Tibial artery (tissue), 4 donors: Measurements from ENCODE around the gene LSP1.

Source experiments
- DNase-seq, 2 donors: peaks; one replicate each; pipeline ENCODE4 v3.0.0-alpha.2; 2019
- H3K27ac ChIP-seq, 2 donors: fragments of 200-600 bp; sonication (generic) in 1 of 2; 1 replicate in 1 of 2; 2 replicates in 1 of 2; pipeline ENCODE4 v1.5.1; 2018 to 2019; ENCODE audit warnings: mild to moderate bottlenecking in 1 of 2
- H3K27me3 ChIP-seq, 2 donors: fragments of 200-600 bp; sonication (generic) in 1 of 2; one replicate each; pipeline versions ENCODE4 v1.5.1 to v1.6.0; 2016 to 2019
- H3K36me3 ChIP-seq, 3 donors: fragments of 200-600 bp; sonication (generic) in 2 of 3; one replicate each; pipeline ENCODE4 v1.5.1; 2016 to 2019; ENCODE audit warnings: mild to moderate bottlenecking in 2 of 3
- H3K4me1 ChIP-seq, 4 donors: fragments of 200-600 bp; sonication (generic) in 2 of 4; 1 replicate in 3 of 4; 2 replicates in 1 of 4; pipeline ENCODE4 v1.5.1; 2016 to 2019
- H3K4me3 ChIP-seq, 2 donors: fragments of 200-600 bp; sonication (generic) in 1 of 2; 1 replicate in 1 of 2; 2 replicates in 1 of 2; pipeline ENCODE4 v1.5.1; 2018 to 2019; ENCODE audit warnings: mild to moderate bottlenecking in 2 of 2
- H3K9me3 ChIP-seq, 3 donors: fragments of 200-600 bp; sonication (generic) in 1 of 3; one replicate each; pipeline ENCODE4 v1.5.1; 2016 to 2019
- CTCF ChIP-seq, 2 experiments: fragments of 200-600 bp in 1 of 2; fragments of 450-650 bp in 1 of 2; IDR thresholded peaks; one replicate each; pipeline ENCODE4 v1.5.1; 2017 to 2019; ENCODE audit warnings: antibody characterized with exemption in 2 of 2, mild to moderate bottlenecking in 1 of 2, moderate library complexity in 1 of 2
- intact Hi-C: fragments of 100-400 bp; cut with DNase I; formaldehyde crosslinking; loops from one replicate; pipeline ENCODE4 v1.15.0; 2023; ENCODE audit warnings: low total_unique reads

Gene LSP1

GRCh38 chr11:1894759-1895158 lies 41.9 kb downstream of the LSP1 start:
- no peak overlapping the region for H3K27ac ChIP-seq
- intact Hi-C loops = no loop called here
- no peak overlapping the region for H3K4me3 ChIP-seq
- DNase-seq = no peak
- peaks cover 0 to 4% (median 0%) of the 10 kb centered on the region in 3 donors for H3K36me3 ChIP-seq
- no peak for TF ChIP-seq CTCF (IDR thresholded peaks at IDR 0.05)
- H3K9me3 ChIP-seq = no peaks in the 10 kb centered on the region
- H3K4me1 ChIP-seq = peaks cover 0 to 5% (median 0%) of the 10 kb centered on the region in 4 donors
- H3K27me3 ChIP-seq = peaks cover 0 to 19% of the 10 kb centered on the region in 2 donors

GRCh38 chr11:1896468-1896867 lies 43.6 kb downstream of the LSP1 start:
- no peaks in the 10 kb centered on the region for H3K36me3 ChIP-seq
- H3K27ac ChIP-seq = no peak overlapping the region
- no peak overlapping the region for H3K4me3 ChIP-seq

GRCh38 chr11:1896923-1897322 lies 44.0 kb downstream of the LSP1 start:
- no peak for TF ChIP-seq CTCF (IDR thresholded peaks at IDR 0.05)
- H3K36me3 ChIP-seq = no peaks in the 10 kb centered on the region
- H3K4me1 ChIP-seq = no peaks in the 10 kb centered on the region
- H3K27me3 ChIP-seq = peaks cover 0 to 6% of the 10 kb centered on the region in 2 donors
- H3K27ac ChIP-seq = no peak overlapping the region
- H3K9me3 ChIP-seq = no peaks in the 10 kb centered on the region
- intact Hi-C loops = no loop called here
- DNase-seq = no peak
- H3K4me3 ChIP-seq = no peak overlapping the region

More at GRCh38 chr11:1896468-1896867, 43.6 kb downstream of the LSP1 start:
- peaks cover 0 to 4% (median 0%) of the 10 kb centered on the region in 4 donors for H3K4me1 ChIP-seq
- DNase-seq = no peak
- no peaks in the 10 kb centered on the region for H3K9me3 ChIP-seq
- no peak for TF ChIP-seq CTCF (IDR thresholded peaks at IDR 0.05)
- intact Hi-C loops = no loop called here
- peaks cover 0 to 6% of the 10 kb centered on the region in 2 donors for H3K27me3 ChIP-seq

GRCh38 chr11:1899090-1899489 lies 46.2 kb downstream of the LSP1 start:
- H3K27ac ChIP-seq = no peak overlapping the region
- peaks cover 0 to 11% of the 10 kb centered on the region in 2 donors for H3K27me3 ChIP-seq
- intact Hi-C loops = no loop called here
- H3K4me3 ChIP-seq = no peak overlapping the region
- H3K36me3 ChIP-seq = no peaks in the 10 kb centered on the region
- TF ChIP-seq CTCF (IDR thresholded peaks at IDR 0.05) = no peak
- no peaks in the 10 kb centered on the region for H3K4me1 ChIP-seq
- no peaks in the 10 kb centered on the region for H3K9me3 ChIP-seq
- no peak for DNase-seq

- Histone ChIP-seq H3K27me3 (peaks cover 0 to 11% of the 10 kb centered on the region in 2 donors), H3K36me3 (no peaks in the 10 kb centered on the region), H3K27ac (no peak overlapping the region), H3K4me3 (no peak overlapping the region), H3K4me1 (no peaks in the 10 kb centered on the region), H3K9me3 (no peaks in the 10 kb centered on the region)
- intact Hi-C loops = no loop called here
- DNase-seq = no peak
- TF ChIP-seq CTCF (IDR thresholded peaks at IDR 0.05) = no peak
These were observed 46.8 kb downstream of the LSP1 start for GRCh38 chr11:1899686-1900085.

GRCh38 chr11:1906181-1906580 lies 53.3 kb downstream of the LSP1 start:
- H3K27me3 ChIP-seq = peaks cover 0 to 8% of the 10 kb centered on the region in 2 donors
- no peaks in the 10 kb centered on the region for H3K36me3 ChIP-seq
- H3K27ac ChIP-seq = peak overlapping the region in 1 of 2 donors; percentile 14
- TF ChIP-seq CTCF (IDR thresholded peaks at IDR 0.05) = no peak
- H3K4me1 ChIP-seq = peaks cover 0 to 19% (median 9%) of the 10 kb centered on the region in 4 donors
- no peak overlapping the region for H3K4me3 ChIP-seq
- intact Hi-C loops = no loop called here
- no peak for DNase-seq
- H3K9me3 ChIP-seq = no peaks in the 10 kb centered on the region
